ENCODE data around the gene MSX2. TPM values are rescaled to one million over a fixed set of nuclear protein-coding genes. Genes with fewer than 3 reads are reported as not detected.
"Not testable (repeated sequence)": the region's sequence is repeated elsewhere in the genome, so short reads cannot be mapped to it uniquely, and the experiment has no call there.

The MSX2 gene
- total RNA-seq, 1 donor from 2014 or later, result not detected

GRCh38 chr5:174750711-174751110 lies 26.3 kb downstream of the MSX2 start:
- intact Hi-C loops (cut with micrococcal nuclease), result no loop called here
- H3K27me3 Mint-ChIP-seq (ENCODE audit: low read depth), result peaks cover 31% of the 10 kb centered on the region
- H3K27ac Mint-ChIP-seq, result no peak overlapping the region
- H3K4me1 Mint-ChIP-seq (ENCODE audit: low read depth), result no peaks in the 10 kb centered on the region
- DNase-seq (ENCODE audit: low spot score), result no peak
- H3K36me3 Mint-ChIP-seq (ENCODE audit: low read depth), result no peaks in the 10 kb centered on the region
- H3K9me3 Mint-ChIP-seq, result no peaks in the 10 kb centered on the region
- H3K4me3 Mint-ChIP-seq (ENCODE audit: low read depth), result no peak overlapping the region

- no peaks in the 10 kb centered on the region for H3K9me3 Mint-ChIP-seq
- H3K4me3 Mint-ChIP-seq (ENCODE audit: low read depth), result no peak overlapping the region
- peaks cover 31% of the 10 kb centered on the region for H3K27me3 Mint-ChIP-seq (ENCODE audit: low read depth)
- no peaks in the 10 kb centered on the region for H3K4me1 Mint-ChIP-seq (ENCODE audit: low read depth)
- DNase-seq (ENCODE audit: low spot score), result no peak
- intact Hi-C loops (cut with micrococcal nuclease), result no loop called here
- H3K27ac Mint-ChIP-seq, result no peak overlapping the region
- H3K36me3 Mint-ChIP-seq (ENCODE audit: low read depth), result no peaks in the 10 kb centered on the region
Measured at GRCh38 chr5:174751154-174752000, 27.0 kb downstream of the MSX2 start.

GRCh38 chr5:174752121-174752520 lies 27.7 kb downstream of the MSX2 start:
- H3K4me3 Mint-ChIP-seq (ENCODE audit: low read depth), result no peak overlapping the region
- DNase-seq (ENCODE audit: low spot score), result no peak
- H3K36me3 Mint-ChIP-seq (ENCODE audit: low read depth), result no peaks in the 10 kb centered on the region
- H3K27me3 Mint-ChIP-seq (ENCODE audit: low read depth), result peaks cover 31% of the 10 kb centered on the region
- intact Hi-C loops (cut with micrococcal nuclease), result no loop called here
- no peaks in the 10 kb centered on the region for H3K4me1 Mint-ChIP-seq (ENCODE audit: low read depth)
- H3K9me3 Mint-ChIP-seq, result no peaks in the 10 kb centered on the region
- H3K27ac Mint-ChIP-seq, result no peak overlapping the region

GRCh38 chr5:174755106-174755505 lies 30.7 kb downstream of the MSX2 start:
- no peak for DNase-seq (ENCODE audit: low spot score)
- Mint-ChIP-seq H3K36me3 (ENCODE audit: low read depth) (no peaks in the 10 kb centered on the region), H3K27me3 (ENCODE audit: low read depth) (peaks cover 18% of the 10 kb centered on the region), H3K27ac (no peak overlapping the region), H3K4me1 (ENCODE audit: low read depth) (no peaks in the 10 kb centered on the region), H3K4me3 (ENCODE audit: low read depth) (no peak overlapping the region), H3K9me3 (no peaks in the 10 kb centered on the region)
- intact Hi-C loops (cut with micrococcal nuclease), result no loop called here

- intact Hi-C loops (cut with micrococcal nuclease), result no loop called here
- no peak overlapping the region for H3K27ac Mint-ChIP-seq
- no peaks in the 10 kb centered on the region for H3K36me3 Mint-ChIP-seq (ENCODE audit: low read depth)
- no peaks in the 10 kb centered on the region for H3K27me3 Mint-ChIP-seq (ENCODE audit: low read depth)
- DNase-seq (ENCODE audit: low spot score), result no peak
- H3K4me3 Mint-ChIP-seq (ENCODE audit: low read depth), result no peak overlapping the region
- no peaks in the 10 kb centered on the region for H3K4me1 Mint-ChIP-seq (ENCODE audit: low read depth)
- no peaks in the 10 kb centered on the region for H3K9me3 Mint-ChIP-seq
Measured at GRCh38 chr5:174759091-174759490, 34.7 kb downstream of the MSX2 start.

GRCh38 chr5:174760721-174761120 lies 36.3 kb downstream of the MSX2 start:
- no peak overlapping the region for H3K4me3 Mint-ChIP-seq (ENCODE audit: low read depth)

GRCh38 chr5:174761341-174761740 lies 37.0 kb downstream of the MSX2 start:
- intact Hi-C loops (cut with micrococcal nuclease); H3K27ac Mint-ChIP-seq; H3K4me3 Mint-ChIP-seq (ENCODE audit: low read depth); H3K4me1 Mint-ChIP-seq (ENCODE audit: low read depth); H3K27me3 Mint-ChIP-seq (ENCODE audit: low read depth); DNase-seq (ENCODE audit: low spot score); H3K9me3 Mint-ChIP-seq; H3K36me3 Mint-ChIP-seq (ENCODE audit: low read depth): not testable (repeated sequence)

More at GRCh38 chr5:174760721-174761120, 36.3 kb downstream of the MSX2 start:
- Mint-ChIP-seq H3K9me3 (no peaks in the 10 kb centered on the region), H3K27me3 (ENCODE audit: low read depth) (no peaks in the 10 kb centered on the region), H3K36me3 (ENCODE audit: low read depth) (no peaks in the 10 kb centered on the region), H3K27ac (no peak overlapping the region), H3K4me1 (ENCODE audit: low read depth) (no peaks in the 10 kb centered on the region)
- intact Hi-C loops (cut with micrococcal nuclease), result no loop called here
- no peak for DNase-seq (ENCODE audit: low spot score)

- H3K27ac Mint-ChIP-seq, result no peak overlapping the region
- H3K4me3 Mint-ChIP-seq (ENCODE audit: low read depth), result no peak overlapping the region
- H3K4me1 Mint-ChIP-seq (ENCODE audit: low read depth), result no peaks in the 10 kb centered on the region
- no peaks in the 10 kb centered on the region for H3K9me3 Mint-ChIP-seq
- no peak for DNase-seq (ENCODE audit: low spot score)
- no peaks in the 10 kb centered on the region for H3K27me3 Mint-ChIP-seq (ENCODE audit: low read depth)
- intact Hi-C loops (cut with micrococcal nuclease), result no loop called here
- no peaks in the 10 kb centered on the region for H3K36me3 Mint-ChIP-seq (ENCODE audit: low read depth)
Measured at GRCh38 chr5:174764309-174764708, 39.9 kb downstream of the MSX2 start.

GRCh38 chr5:174765540-174765939 lies 41.2 kb downstream of the MSX2 start:
- no peaks in the 10 kb centered on the region for H3K9me3 Mint-ChIP-seq
- H3K27me3 Mint-ChIP-seq (ENCODE audit: low read depth), result no peaks in the 10 kb centered on the region

GRCh38 chr5:174767670-174768069 lies 43.3 kb downstream of the MSX2 start:
- no peaks in the 10 kb centered on the region for H3K27me3 Mint-ChIP-seq (ENCODE audit: low read depth)
- no peaks in the 10 kb centered on the region for H3K9me3 Mint-ChIP-seq
- intact Hi-C loops (cut with micrococcal nuclease), result no loop called here
- H3K4me1 Mint-ChIP-seq (ENCODE audit: low read depth), result no peaks in the 10 kb centered on the region
- no peak for DNase-seq (ENCODE audit: low spot score)
- H3K27ac Mint-ChIP-seq, result no peak overlapping the region
- no peaks in the 10 kb centered on the region for H3K36me3 Mint-ChIP-seq (ENCODE audit: low read depth)
- no peak overlapping the region for H3K4me3 Mint-ChIP-seq (ENCODE audit: low read depth)

More at GRCh38 chr5:174765540-174765939, 41.2 kb downstream of the MSX2 start:
- H3K4me1 Mint-ChIP-seq (ENCODE audit: low read depth), result no peaks in the 10 kb centered on the region
- no peak for DNase-seq (ENCODE audit: low spot score)
- no peaks in the 10 kb centered on the region for H3K36me3 Mint-ChIP-seq (ENCODE audit: low read depth)
- intact Hi-C loops (cut with micrococcal nuclease), result no loop called here
- no peak overlapping the region for H3K27ac Mint-ChIP-seq
- no peak overlapping the region for H3K4me3 Mint-ChIP-seq (ENCODE audit: low read depth)

- Mint-ChIP-seq H3K27ac (no peak overlapping the region), H3K36me3 (ENCODE audit: low read depth) (no peaks in the 10 kb centered on the region), H3K4me1 (ENCODE audit: low read depth) (no peaks in the 10 kb centered on the region), H3K4me3 (ENCODE audit: low read depth) (no peak overlapping the region), H3K27me3 (ENCODE audit: low read depth) (no peaks in the 10 kb centered on the region), H3K9me3 (no peaks in the 10 kb centered on the region)
- intact Hi-C loops (cut with micrococcal nuclease), result no loop called here
- DNase-seq (ENCODE audit: low spot score), result no peak
Measured at GRCh38 chr5:174769005-174769404, 44.6 kb downstream of the MSX2 start.

- no peaks in the 10 kb centered on the region for H3K4me1 Mint-ChIP-seq (ENCODE audit: low read depth)
- H3K36me3 Mint-ChIP-seq (ENCODE audit: low read depth), result no peaks in the 10 kb centered on the region
- no peak for DNase-seq (ENCODE audit: low spot score)
- H3K27me3 Mint-ChIP-seq (ENCODE audit: low read depth), result no peaks in the 10 kb centered on the region
- no peak overlapping the region for H3K27ac Mint-ChIP-seq
- no peaks in the 10 kb centered on the region for H3K9me3 Mint-ChIP-seq
- intact Hi-C loops (cut with micrococcal nuclease), result no loop called here
- H3K4me3 Mint-ChIP-seq (ENCODE audit: low read depth), result no peak overlapping the region
Measured at GRCh38 chr5:174773371-174773770, 49.0 kb downstream of the MSX2 start.

- no peak for DNase-seq (ENCODE audit: low spot score)
- Mint-ChIP-seq H3K4me3 (ENCODE audit: low read depth) (no peak overlapping the region), H3K27ac (no peak overlapping the region), H3K36me3 (ENCODE audit: low read depth) (no peaks in the 10 kb centered on the region), H3K27me3 (ENCODE audit: low read depth) (no peaks in the 10 kb centered on the region), H3K9me3 (no peaks in the 10 kb centered on the region), H3K4me1 (ENCODE audit: low read depth) (no peaks in the 10 kb centered on the region)
- intact Hi-C loops (cut with micrococcal nuclease), result no loop called here
Measured at GRCh38 chr5:174775081-174775480, 50.7 kb downstream of the MSX2 start.
